GM19452 (cell line): ENCODE measurements around the gene HSPG2.
"Not testable (repeated sequence)": the region's sequence is repeated elsewhere in the genome, so short reads cannot be mapped to it uniquely, and the experiment has no call there.

ENCODE experiments used
- ATAC-seq: cut with Tn5 transposase; IDR thresholded peaks from one replicate; pipeline ENCODE4 v1.9.1; 2021; ENCODE audit not compliant: unreplicated experiment

HSPG2 gene

GRCh38 chr1:21914880-21915640 lies 22.1 kb downstream of the HSPG2 start:
- no peak for ATAC-seq

GRCh38 chr1:21914450-21914849 lies 22.7 kb downstream of the HSPG2 start:
- ATAC-seq: no peak

- ATAC-seq: no peak
Observed at GRCh38 chr1:21913763-21914162, 23.3 kb downstream of the HSPG2 start.

DNA sequence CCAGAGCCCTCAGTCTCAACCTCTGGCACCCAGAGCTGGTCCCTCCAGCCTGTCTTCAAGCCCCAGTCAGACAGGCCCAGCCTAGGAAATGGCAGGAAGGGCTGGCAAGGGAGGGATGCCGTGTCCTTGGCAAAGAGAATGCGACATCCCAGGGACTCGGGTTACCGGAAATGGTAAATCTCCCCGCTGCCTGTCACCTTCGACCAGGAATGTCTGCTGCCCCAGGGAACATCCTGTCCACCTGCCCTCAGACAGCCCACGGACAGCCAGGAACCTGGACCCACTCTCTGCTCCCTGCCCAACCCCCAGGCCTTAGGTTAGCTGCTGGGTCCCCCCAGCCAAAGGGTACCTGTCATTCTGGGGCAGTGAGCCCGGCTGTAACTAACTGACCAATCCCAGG lies 23.9 kb downstream of the HSPG2 start:
- ATAC-seq: no peak

- ATAC-seq: no peak
Observed at GRCh38 chr1:21912038-21912758, 24.9 kb downstream of the HSPG2 start.

GRCh38 chr1:21911205-21912001 lies 25.7 kb downstream of the HSPG2 start:
- ATAC-seq: no peak

DNA sequence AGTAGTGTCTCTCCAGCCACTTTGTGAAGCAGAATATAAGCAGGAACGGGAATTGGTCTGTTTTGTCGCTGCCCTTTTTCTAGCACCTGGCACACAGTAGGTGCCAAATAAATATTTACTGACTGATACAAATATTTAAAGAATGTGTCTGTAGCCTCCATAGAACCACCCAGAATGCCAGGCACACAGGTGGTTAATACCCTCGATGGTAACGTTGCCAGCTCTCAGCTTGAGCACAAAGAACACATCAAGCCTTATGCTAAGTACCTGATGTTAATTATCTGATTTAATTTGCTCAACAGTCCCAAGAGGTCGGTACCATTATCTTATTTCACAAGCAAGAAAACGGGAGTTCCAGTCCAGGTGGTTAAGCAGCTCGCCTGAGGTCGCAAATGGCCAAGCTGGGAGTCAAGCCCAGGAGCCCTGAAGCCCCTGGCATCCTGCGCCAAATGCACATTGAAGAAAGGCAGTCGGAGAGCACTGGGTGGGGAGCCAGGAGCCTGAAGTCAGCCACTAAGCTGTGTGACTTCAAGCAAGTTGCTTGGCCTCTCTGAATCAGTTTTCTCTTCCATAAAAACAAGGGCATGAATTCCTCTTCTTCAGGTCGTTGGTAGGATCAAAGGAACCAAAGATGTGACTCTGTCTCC lies 26.4 kb downstream of the HSPG2 start:
- no peak for ATAC-seq

GRCh38 chr1:21909787-21910503 lies 27.2 kb downstream of the HSPG2 start:
- no peak for ATAC-seq

- no peak for ATAC-seq
Observed at GRCh38 chr1:21909286-21909759, 27.8 kb downstream of the HSPG2 start.

- ATAC-seq: not testable (repeated sequence)
Observed at GRCh38 chr1:21907737-21908534, 29.2 kb downstream of the HSPG2 start.

DNA sequence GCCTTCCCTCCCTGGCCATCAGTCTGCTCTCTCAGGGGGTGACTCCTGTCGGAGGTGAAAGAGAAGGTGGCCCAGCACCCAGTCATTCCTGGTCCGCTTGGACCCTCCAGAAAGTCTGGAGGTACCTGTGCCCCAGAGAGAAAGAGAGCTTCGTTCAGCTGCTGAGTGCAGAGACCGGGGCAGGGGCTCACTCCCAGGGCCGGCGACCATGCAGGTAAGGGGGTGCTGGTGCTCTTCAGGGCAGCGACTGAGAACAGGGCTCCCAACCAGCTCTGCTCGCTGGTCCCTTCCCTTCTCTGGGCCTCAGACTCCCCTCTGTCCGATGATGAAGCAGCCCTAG lies 30.1 kb downstream of the HSPG2 start:
- ATAC-seq: no peak

DNA sequence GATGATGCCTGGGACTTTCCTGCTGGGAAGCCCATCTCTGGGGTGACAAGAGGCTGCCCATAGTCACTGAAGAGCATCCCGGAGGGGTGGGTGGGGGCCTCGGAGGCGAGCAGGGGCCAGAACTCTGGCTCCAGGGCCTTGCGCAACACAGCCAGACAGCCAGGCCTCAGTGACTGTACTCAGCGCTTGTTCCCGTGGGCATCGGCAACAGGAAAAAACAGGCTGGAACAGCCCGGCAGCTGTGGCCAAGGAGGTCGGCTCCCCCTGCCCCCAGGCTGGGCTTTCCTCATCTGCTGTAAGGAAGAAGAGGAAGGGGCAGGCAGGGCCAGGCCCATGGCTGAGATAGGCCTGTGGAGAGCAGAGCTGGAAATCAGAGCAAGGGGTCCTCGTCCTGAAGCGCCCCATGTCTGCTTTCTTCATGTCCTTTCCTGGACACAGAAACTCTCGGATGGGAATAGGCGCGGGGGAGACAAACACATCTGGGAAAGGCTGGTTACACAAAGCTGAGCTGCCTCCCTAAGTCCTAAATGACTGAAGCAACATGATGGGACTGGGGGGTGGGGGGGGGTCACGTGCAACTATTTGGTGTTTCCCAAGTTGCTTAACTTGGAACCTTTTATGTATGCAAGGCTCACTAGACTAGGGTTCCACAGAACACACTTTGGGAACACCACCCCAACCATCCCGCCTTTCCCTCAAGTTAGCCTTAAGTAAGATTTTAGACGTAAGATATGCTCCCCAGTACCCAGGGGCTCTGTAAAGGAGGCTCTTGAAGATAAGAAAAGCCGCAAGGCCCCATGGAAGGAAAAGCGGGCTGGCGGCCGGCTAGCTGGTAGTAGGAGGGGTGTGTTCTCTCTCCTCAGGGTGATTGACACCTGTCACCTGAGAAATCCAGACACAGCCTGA lies 30.7 kb downstream of the HSPG2 start:
- ATAC-seq: no peak

- ATAC-seq: no peak
Observed at GRCh38 chr1:21904704-21905520, 32.2 kb downstream of the HSPG2 start.

DNA sequence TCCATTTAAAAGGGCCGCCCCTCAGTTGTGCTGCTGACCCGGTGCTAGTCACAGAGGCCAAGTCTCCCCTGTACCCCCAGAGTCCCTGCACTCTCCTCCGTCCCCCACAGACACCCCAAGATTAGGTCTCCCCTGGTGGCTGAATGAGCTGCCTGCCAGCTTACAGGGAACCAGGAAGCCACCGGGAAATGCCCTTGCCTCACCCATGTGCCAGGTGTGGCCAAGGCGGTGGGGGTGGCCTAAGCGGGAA lies 32.7 kb downstream of the HSPG2 start:
- ATAC-seq: no peak

DNA sequence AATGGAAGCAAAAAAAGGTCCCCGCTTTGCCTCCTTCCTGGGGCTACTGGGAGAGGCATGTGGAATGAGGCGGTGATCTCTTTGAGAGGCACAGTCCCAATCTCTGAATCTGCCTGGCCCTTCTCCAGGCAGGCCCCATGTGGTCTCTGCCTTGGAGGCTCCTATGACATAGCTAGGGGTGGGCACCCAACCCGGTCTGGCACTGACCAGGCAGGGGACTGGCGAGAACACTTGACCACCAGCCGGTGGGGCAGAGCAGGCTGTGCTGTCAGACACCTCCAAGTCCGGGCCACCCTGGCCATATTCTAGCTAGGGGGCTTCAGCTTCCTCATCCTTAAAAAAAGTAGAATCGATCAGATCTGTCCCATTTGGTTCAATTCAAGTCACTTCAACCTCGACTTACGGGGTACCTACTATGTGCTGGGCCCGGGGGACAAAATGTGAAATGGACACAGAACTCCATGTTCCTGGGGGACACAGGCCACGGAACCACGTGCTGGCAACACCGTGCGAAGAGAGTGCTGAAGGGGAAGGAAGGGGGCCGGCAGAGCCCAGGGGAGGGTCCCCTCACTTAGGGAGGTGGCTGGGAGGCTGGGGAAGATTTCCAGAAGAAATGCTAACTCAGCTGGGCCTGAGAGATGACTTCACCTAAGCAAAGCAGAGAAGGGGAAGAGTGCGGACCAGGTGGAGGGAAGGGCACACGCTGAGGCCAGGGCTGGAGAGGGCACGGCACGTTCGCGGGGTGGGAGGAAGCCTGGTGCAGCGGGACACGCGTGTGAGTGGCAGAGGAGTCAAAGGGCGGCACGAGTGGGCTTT lies 33.3 kb downstream of the HSPG2 start:
- ATAC-seq: no peak

DNA sequence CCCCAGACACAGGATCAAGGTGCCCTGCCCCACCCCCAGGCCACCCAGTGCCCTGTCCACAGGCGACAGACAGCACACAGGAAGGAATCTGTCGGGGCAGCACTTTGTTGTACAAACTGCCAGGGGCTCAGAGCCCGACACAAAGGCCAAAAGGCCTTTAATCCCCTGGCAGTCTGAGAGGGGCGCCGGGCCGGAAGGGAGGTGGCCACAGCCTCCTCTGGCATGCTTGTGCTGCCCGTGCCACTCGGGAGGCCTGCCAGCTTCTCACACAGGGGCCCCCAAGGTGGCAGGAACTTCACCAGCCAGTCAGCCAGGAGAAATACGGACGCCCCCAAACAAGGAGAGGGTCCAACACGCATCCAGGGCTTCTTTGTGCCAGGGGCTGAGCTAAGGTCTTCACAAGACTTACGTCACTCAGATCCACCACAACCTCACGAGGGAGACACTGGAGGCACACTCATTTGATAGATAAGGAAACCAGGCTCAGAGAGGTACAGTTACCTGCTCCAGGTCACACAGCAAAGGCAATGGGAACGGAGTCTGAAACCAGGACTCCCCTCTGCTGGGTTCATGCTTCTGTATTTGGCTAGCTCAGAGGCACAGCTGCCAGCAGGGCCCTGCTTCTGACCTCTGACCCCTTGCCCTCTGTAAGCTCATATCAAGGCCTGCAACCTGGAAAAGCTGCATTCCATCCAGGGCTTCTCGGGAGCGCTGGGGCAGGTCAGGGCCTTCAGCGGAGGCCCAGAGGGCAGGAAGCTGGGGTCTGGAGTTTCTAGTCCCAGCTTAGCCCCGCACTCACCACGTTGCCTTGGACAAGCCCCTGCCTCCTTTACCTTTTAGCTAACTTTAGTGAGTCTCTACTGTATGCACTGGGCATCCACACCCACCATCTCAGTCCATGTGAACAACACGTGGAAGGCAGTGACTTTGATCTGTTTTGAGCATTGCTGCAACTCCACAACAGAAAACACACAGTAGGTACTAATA lies 34.8 kb downstream of the HSPG2 start:
- ATAC-seq: no peak
